A549 (cell line): ENCODE results near the gene SLC25A48.

ENCODE experiments used
- CEBPB ChIP-seq, 2 experiments: fragments of >200 bp in 1 of 2; sonication (Bioruptor Twin) in 1 of 2; formaldehyde crosslinking in 1 of 2; IDR thresholded peaks; 2 replicates each; pipeline ENCODE4 v1.6.1; 2012 to 2016
- CHD2 ChIP-seq: fragments of 150-350 bp; IDR thresholded peaks from 2 replicates; pipeline ENCODE4 v1.6.1; 2014; ENCODE audit warnings: low read length; ENCODE audit not compliant: partially characterized antibody
- CHD4 ChIP-seq: fragments of 200-600 bp; sonication (generic); IDR thresholded peaks from 2 replicates; pipeline ENCODE4 v1.6.1; 2016; ENCODE audit warnings: antibody characterized with exemption, mild to moderate bottlenecking, borderline replicate concordance
- CTCF ChIP-seq: fragments of >200 bp; sonication (Bioruptor Twin); formaldehyde crosslinking; IDR thresholded peaks from 3 replicates; pipeline ENCODE4 v1.5.1; 2016
- EHMT2 ChIP-seq: fragments of 200-600 bp; sonication (generic); IDR thresholded peaks from 2 replicates; pipeline ENCODE4 v1.6.1; 2016; ENCODE audit warnings: antibody characterized with exemption, low read depth, mild to moderate bottlenecking, moderate library complexity
- ELK1 ChIP-seq: fragments of 150-350 bp; IDR thresholded peaks from 2 replicates; pipeline ENCODE4 v1.6.1; 2014; ENCODE audit warnings: low read depth, mild to moderate bottlenecking, low read length
- JUN ChIP-seq, 2 experiments: fragments of >200 bp; sonication (Bioruptor Twin); formaldehyde crosslinking; IDR thresholded peaks; 2 replicates in 1 of 2; 3 replicates in 1 of 2; pipeline ENCODE4 v1.6.1; 2016 to 2017
- KDM5A ChIP-seq: fragments of 200-600 bp; sonication (generic); IDR thresholded peaks from 2 replicates; pipeline ENCODE4 v1.6.1; 2016; ENCODE audit warnings: antibody characterized with exemption, mild to moderate bottlenecking
- MAX ChIP-seq: IDR thresholded peaks from 2 replicates; pipeline ENCODE4 v1.6.1; 2012
- MYC ChIP-seq: IDR thresholded peaks from 2 replicates; pipeline ENCODE4 v1.6.1; 2012; ENCODE audit warnings: mild to moderate bottlenecking, inconsistent platforms, low read length, improper control_type of control experiment, borderline replicate concordance
- POLR2A ChIP-seq: IDR thresholded peaks from 2 replicates; pipeline ENCODE4 v1.6.1; 2012; ENCODE audit warnings: mild to moderate bottlenecking, low read length
- REST ChIP-seq: fragments of 200-600 bp; sonication (generic); IDR thresholded peaks from 2 replicates; pipeline ENCODE4 v1.6.1; 2016; ENCODE audit warnings: antibody characterized with exemption, mild to moderate bottlenecking, moderate library complexity

- no peak for TF ChIP-seq CTCF
- no peak for TF ChIP-seq REST
- TF ChIP-seq CHD2 = no peak
- no peak for TF ChIP-seq JUN (IDR thresholded peaks at IDR 0.05)
- TF ChIP-seq POLR2A = no peak
- no peak for TF ChIP-seq MYC
- TF ChIP-seq CEBPB (IDR thresholded peaks at IDR 0.05) = no peak
- no peak for TF ChIP-seq KDM5A
- no peak for TF ChIP-seq CHD4
- no peak for TF ChIP-seq ELK1
- no peak for TF ChIP-seq MAX
- no peak for TF ChIP-seq EHMT2
These were observed 12.7 kb upstream of the SLC25A48 start for GRCh38 chr5:135821802-135822201.
